Activated CD8-positive, alpha-beta T cell treated with anti-CD3 and anti-CD28 coated beads for 36 hours (primary cell): Measurements from ENCODE around the gene FBXO40. TPM values are rescaled to one million over a fixed set of nuclear protein-coding genes. Genes with fewer than 3 reads are reported as not detected.

Source experiments
- ATAC-seq: fragments of 200-7000 bp; cut with Tn5 transposase; one replicate; pipeline ENCODE4 v1.10.0; 2021; ENCODE audit warnings: mild to moderate bottlenecking, moderate library complexity
- CTCF ChIA-PET: fragments of 350-600 bp; sonication (Branson Sonifier 250); formaldehyde crosslinking; loops from one replicate; lab custom pipeline; 2021; ENCODE audit warnings: antibody characterized with exemption; lab: Charles Lee
- POLR2A ChIA-PET: fragments of 350-600 bp; sonication (Branson Sonifier 250); formaldehyde crosslinking; loops from one replicate; lab custom pipeline; 2021; ENCODE audit warnings: antibody characterized with exemption; lab: Charles Lee
- DNase-seq: peaks from one replicate; pipeline ENCODE4 v3.0.0-alpha.2; 2020
- H3K27ac Mint-ChIP-seq: one replicate; pipeline ENCODE4 v1.8.0; 2021; ENCODE audit warnings: mild to moderate bottlenecking, mixed read lengths
- H3K27me3 Mint-ChIP-seq: one replicate; pipeline ENCODE4 v1.8.0; 2021; ENCODE audit warnings: mixed read lengths
- H3K36me3 Mint-ChIP-seq: one replicate; pipeline ENCODE4 v1.8.0; 2021; ENCODE audit warnings: low read depth, mixed read lengths
- H3K4me1 Mint-ChIP-seq: one replicate; pipeline ENCODE4 v1.8.0; 2021; ENCODE audit warnings: low read depth, mixed read lengths
- H3K4me3 Mint-ChIP-seq: one replicate; pipeline ENCODE4 v1.8.0; 2021; ENCODE audit warnings: mild to moderate bottlenecking, moderate library complexity, mixed read lengths
- H3K9me3 Mint-ChIP-seq: one replicate; pipeline ENCODE4 v1.8.0; 2021; ENCODE audit warnings: mixed read lengths
- intact Hi-C: fragments of 100-400 bp; cut with micrococcal nuclease; formaldehyde crosslinking; loops from one replicate; pipeline ENCODE4 v1.10.0; 2022
- total RNA-seq, 2 experiments: library from RNA; stranded (reverse); gene quantifications; one replicate each; pipeline ENCODE4 v1.2.3, GENCODE V29; 2021
- TF ChIP-seq, protein P1 (sequence below): fragments of 200-600 bp; IDR thresholded peaks from one replicate; pipeline ENCODE4 v1.8.0; 2022; ENCODE audit warnings: antibody characterized with exemption, mild to moderate bottlenecking

The FBXO40 gene
- total RNA-seq, 2 experiments from 2014 or later: not detected

DNA sequence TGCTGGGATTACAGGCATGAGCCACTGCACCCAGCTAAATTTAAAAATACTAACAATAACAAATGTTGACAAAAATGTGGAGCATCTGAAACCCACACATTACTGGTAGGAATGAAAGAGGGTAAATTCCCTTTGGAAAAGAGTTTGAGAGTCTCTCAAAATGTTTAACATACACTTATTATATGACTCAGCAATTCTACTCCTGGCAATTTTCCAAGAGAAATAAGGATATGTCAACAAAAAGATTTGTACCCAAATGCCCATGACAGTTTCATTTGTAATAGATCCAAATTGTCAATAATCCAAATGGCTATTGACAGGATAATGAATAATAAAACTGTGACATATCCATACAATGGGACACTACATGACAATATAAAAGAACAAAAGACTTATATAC is 58.5 kb downstream of the FBXO40 start:
- ChIA-PET CTCF (no interaction called here), POLR2A (interaction anchor here (0.7 kb wide), 1 partner anchor 9 kb away, joined by 3 read pairs; the partner anchor contains the start of gene HCLS1)
- Mint-ChIP-seq H3K4me1 (peaks cover 59% of the 10 kb centered on the region), H3K36me3 (peaks cover 64% of the 10 kb centered on the region), H3K27me3 (no peaks in the 10 kb centered on the region), H3K9me3 (peaks cover 3% of the 10 kb centered on the region), H3K4me3 (no peak overlapping the region), H3K27ac (peak overlapping the region; percentile 42)
- ATAC-seq: no peak
- TF ChIP-seq, protein P1, sequence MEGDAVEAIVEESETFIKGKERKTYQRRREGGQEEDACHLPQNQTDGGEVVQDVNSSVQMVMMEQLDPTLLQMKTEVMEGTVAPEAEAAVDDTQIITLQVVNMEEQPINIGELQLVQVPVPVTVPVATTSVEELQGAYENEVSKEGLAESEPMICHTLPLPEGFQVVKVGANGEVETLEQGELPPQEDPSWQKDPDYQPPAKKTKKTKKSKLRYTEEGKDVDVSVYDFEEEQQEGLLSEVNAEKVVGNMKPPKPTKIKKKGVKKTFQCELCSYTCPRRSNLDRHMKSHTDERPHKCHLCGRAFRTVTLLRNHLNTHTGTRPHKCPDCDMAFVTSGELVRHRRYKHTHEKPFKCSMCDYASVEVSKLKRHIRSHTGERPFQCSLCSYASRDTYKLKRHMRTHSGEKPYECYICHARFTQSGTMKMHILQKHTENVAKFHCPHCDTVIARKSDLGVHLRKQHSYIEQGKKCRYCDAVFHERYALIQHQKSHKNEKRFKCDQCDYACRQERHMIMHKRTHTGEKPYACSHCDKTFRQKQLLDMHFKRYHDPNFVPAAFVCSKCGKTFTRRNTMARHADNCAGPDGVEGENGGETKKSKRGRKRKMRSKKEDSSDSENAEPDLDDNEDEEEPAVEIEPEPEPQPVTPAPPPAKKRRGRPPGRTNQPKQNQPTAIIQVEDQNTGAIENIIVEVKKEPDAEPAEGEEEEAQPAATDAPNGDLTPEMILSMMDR: no peak
- intact Hi-C loops: no loop called here
- DNase-seq: no peak

DNA sequence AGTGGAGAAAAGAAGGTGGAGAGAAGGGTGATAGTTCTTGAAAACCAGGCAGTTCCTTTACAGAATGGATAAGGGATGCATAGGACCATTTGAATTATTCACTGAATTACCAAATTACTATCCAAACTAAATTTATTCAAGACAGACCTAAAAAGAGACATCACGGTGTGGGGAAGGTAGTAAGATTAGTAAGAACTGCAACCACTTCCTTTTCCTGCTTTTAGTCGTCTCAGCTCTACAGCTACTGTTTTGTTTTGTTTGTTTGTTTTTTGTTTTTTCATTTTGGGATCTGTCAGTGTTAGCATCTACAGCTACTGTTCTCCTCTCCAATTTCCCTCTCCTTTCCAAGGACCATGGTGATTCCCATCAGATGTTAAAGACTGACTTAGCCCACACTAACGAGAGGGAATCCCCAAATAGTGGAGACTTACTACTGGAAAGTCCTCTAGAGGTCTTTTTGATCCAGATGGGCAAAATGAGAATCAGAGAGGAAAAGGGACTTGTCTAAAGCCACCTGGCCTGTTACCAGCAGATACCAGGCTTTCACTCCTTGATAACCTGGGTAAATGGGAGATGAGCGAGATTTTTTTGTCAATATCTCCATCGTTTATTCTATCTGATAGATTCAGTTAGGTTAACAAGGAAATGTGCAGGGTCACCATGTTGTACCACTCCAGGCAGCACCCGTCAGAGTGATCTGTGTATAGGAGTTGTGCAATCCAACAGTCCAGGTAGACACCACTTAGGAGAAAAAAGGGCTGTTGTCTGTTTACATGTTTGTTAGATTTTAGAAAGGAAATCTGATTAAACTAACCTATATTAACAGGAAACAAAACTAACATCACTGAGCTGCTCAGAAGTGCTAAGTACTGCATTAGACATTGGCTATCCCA is 61.6 kb downstream of the FBXO40 start:
- peaks cover 3% of the 10 kb centered on the region for H3K9me3 Mint-ChIP-seq
- DNase-seq (no peak), ATAC-seq (peak; percentile 90)
- H3K4me3 Mint-ChIP-seq: peak overlapping the region; percentile 63
- no peaks in the 10 kb centered on the region for H3K27me3 Mint-ChIP-seq
- CTCF ChIA-PET: no interaction called here
- peaks cover 75% of the 10 kb centered on the region for H3K36me3 Mint-ChIP-seq
- intact Hi-C loops: no loop called here
- peak overlapping the region; percentile 96 for H3K27ac Mint-ChIP-seq
- H3K4me1 Mint-ChIP-seq: peaks cover 77% of the 10 kb centered on the region
- TF ChIP-seq, protein P1: no peak
- POLR2A ChIA-PET: interaction anchor here (0.6 kb wide), 1 partner anchor 625 kb away, joined by 3 read pairs; no protein-coding TSS in a partner anchor

DNA sequence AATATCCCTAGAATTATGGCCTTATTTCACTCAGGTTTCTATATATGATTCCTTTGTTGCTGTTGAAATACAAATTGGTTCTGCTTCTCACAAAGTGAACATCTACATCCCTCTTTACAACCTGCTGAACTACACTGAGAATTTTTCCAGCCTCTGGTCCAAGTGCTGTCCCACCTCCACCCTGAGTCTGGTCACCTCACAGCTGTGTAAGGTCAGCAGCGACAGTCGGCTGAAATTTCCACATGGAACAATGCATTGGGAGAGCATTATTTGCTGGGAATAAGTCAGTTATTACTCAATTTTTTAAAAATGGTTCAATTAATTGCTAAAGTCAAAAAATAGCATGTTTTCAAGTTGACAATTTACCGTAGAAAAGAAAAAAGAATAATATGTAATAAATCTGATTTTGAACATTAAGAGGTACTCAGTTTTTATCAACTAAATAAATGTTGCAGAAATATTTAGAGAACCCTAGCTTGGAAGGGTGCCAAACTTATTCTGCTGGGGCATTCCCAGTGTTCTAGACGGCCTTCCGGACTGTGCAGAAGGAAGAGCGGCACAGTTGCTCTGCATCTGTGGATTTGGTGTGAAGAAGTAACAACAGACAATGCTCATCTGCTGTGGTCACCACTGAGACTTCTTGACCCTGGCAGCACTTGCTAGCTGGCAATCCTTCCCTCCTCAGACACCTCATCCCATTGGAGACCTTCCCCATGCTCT is 65.7 kb downstream of the FBXO40 start:
- DNase-seq (no peak), ATAC-seq (no peak)
- Mint-ChIP-seq H3K9me3 (no peaks in the 10 kb centered on the region), H3K4me3 (peak overlapping the region; percentile 98), H3K4me1 (peaks cover 61% of the 10 kb centered on the region), H3K36me3 (peaks cover 54% of the 10 kb centered on the region), H3K27me3 (no peaks in the 10 kb centered on the region), H3K27ac (peak overlapping the region; percentile 99)
- TF ChIP-seq, protein P1: no peak
- POLR2A ChIA-PET: interaction anchor here (1.2 to 1.9 kb wide), 2 partner anchors 14 to 22 kb away, joined by 3 to 6 read pairs; no protein-coding TSS in a partner anchor
- CTCF ChIA-PET: interaction anchor here (0.9 kb wide), 1 partner anchor 9 kb away, joined by 3 read pairs; no protein-coding TSS in a partner anchor
- intact Hi-C loops: no loop called here

DNA sequence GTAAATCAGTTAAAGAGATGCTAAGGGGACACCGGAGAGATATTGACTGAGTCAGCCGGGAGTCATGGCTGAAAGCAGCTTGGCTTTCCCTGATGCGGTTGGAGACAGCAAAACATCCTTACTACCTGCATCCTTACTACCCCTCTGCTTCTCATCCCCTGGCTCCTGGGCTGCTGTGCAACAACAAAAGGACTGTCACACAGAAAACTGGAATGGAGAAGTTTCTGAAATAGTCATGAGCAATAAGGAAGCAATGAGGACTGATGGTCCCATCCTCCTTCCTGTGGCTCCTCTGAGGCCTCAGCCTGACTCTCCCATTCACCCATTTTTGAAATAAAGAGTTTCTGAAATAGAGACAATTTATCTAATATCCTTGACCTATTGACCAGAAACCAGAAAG is 66.4 kb downstream of the FBXO40 start:
- TF ChIP-seq, protein P1: no peak
- ATAC-seq (no peak), DNase-seq (no peak)
- H3K36me3 Mint-ChIP-seq: peaks cover 54% of the 10 kb centered on the region
- CTCF ChIA-PET: no interaction called here
- H3K4me3 Mint-ChIP-seq: peak overlapping the region; percentile 98
- peak overlapping the region; percentile 99 for H3K27ac Mint-ChIP-seq
- H3K4me1 Mint-ChIP-seq: peaks cover 54% of the 10 kb centered on the region
- intact Hi-C loops: no loop called here
- POLR2A ChIA-PET: interaction anchor here (0.8 to 1.9 kb wide), 4 partner anchors 15 to 152 kb away, joined by 3 to 6 read pairs (median 6); partner anchors contain the start of gene GOLGB1
- H3K27me3 Mint-ChIP-seq: no peaks in the 10 kb centered on the region
- H3K9me3 Mint-ChIP-seq: no peaks in the 10 kb centered on the region
